ENCODE measurements around the gene SYT7. TPM values are rescaled to one million over a fixed set of nuclear protein-coding genes. Genes with fewer than 3 reads are reported as not detected.

The SYT7 gene
- total and polyA plus RNA-seq, 2 of the 4 experiments (the other 2 are of a cell fraction) = under 0.01 to 0.19 TPM

DNA sequence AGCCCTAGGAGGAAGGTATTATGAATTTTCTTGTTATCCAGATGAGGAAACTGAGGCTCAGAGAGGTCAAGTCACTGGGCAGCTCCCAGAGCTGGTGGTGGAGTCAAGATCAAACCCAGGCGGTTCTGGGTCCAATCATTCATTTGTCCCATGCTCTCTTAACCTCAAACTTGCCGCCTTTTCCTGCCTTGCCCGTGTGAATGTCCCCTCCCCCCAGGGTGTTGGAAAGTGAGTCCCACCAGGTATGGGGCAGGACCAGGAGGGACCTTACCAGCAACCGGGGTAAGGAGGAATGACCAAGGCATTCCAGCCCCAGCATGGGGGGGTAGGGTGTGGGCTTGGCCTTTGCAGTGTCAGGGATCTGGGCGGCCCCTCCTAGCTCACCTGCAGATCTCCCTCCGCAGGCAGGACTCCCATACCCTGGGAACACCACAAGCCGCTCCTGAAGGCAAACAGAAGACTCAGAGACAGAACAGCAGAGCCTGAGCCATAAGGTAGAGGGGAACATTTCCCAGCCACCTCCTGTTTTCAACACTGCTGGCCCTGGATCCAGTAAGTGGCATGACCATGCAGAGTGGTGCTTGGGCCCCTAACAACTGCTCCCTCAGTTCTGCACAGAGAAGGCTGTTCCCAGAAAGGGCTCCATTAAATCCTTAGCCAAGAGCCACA is 41.2 kb upstream of the SYT7 start:
- intact Hi-C loops (cut with micrococcal nuclease) = no loop called here
- Histone ChIP-seq H2BK15ac (ENCODE audit: low read depth, low read length) (no peak overlapping the region), H2AFZ (replicated peaks; ENCODE audit: low read length, poor library complexity) (peak overlapping the region; percentile 14), H4K8ac (ENCODE audit: low read depth in 2 of 2, low read length in 2 of 2) (no peak overlapping the region), H3K36me3 (ENCODE audit: control insufficient read depth, insufficient read depth, low read length) (no peaks in the 10 kb centered on the region), H2BK5ac (ENCODE audit: low read depth, low read length, poor library complexity, severe bottlenecking) (no peak overlapping the region), H3K9ac (ENCODE audit: low read depth, low read length) (no peak overlapping the region), H4K20me1 (ENCODE audit: insufficient read depth, low read length) (no peaks in the 10 kb centered on the region), H3K79me1 (ENCODE audit: low read depth in 1 of 2, low read length in 2 of 2) (no peaks in the 10 kb centered on the region), H3K4ac (ENCODE audit: low read depth, low read length) (no peak overlapping the region), H4K91ac (ENCODE audit: insufficient read depth, low read depth, low read length) (no peak overlapping the region), H3K27me3 (ENCODE audit: control insufficient read depth, insufficient read depth, low read length) (peaks cover 16% of the 10 kb centered on the region; the same call in 1 of the 2 replicates), H3K23ac (ENCODE audit: low read depth, low read length) (no peak overlapping the region), H2AK5ac (ENCODE audit: low read depth, low read length) (no peak overlapping the region), H4K5ac (ENCODE audit: low read depth, low read length) (no peak overlapping the region), H3K9me1 (ENCODE audit: insufficient read depth, low read length) (no peaks in the 10 kb centered on the region), H3K14ac (replicated peaks; ENCODE audit: low read depth, low read length) (no peak overlapping the region), H3K4me2 (ENCODE audit: low read depth, low read length) (no peak overlapping the region), H3K4me1 (ENCODE audit: control insufficient read depth, insufficient read depth, low read length) (no peaks in the 10 kb centered on the region), H2BK120ac (ENCODE audit: low read depth, low read length) (no peak overlapping the region), H2BK20ac (ENCODE audit: low read depth, low read length) (no peak overlapping the region), H2AK9ac (replicated peaks; ENCODE audit: low read depth, low read length, poor library complexity) (no peak overlapping the region), H3K18ac (ENCODE audit: low read depth, low read length) (no peak overlapping the region), H3K56ac (ENCODE audit: extremely low read depth, insufficient read depth, low read length) (no peak overlapping the region), H3K27ac (ENCODE audit: insufficient read depth, low read length) (no peak overlapping the region), H3K9me3 (ENCODE audit: control insufficient read depth, insufficient read depth, low read length) (no peaks in the 10 kb centered on the region), H3K4me3 (ENCODE audit: insufficient read depth, low read depth, low read length) (no peak overlapping the region)
- WGBS, 2 experiments (ENCODE audit: extremely low coverage in 2 of 2, insufficient read length in 1 of 2) = no CpG with 5 or more reads among the region's 7 CpGs
- CTCF ChIA-PET = no interaction called here
- no peak for ATAC-seq (ENCODE audit: low read depth)
- dilution Hi-C loops (cut with HindIII; ENCODE audit: low sequenced_read_pairs, unreplicated experiment) = no loop called here
- POLR2A ChIA-PET (ENCODE audit: unreplicated experiment) = no interaction called here
- TF ChIP-seq POLR2A (IDR thresholded peaks at IDR 0.05; ENCODE audit: low read depth, low read length) (no peak), MAZ (IDR thresholded peaks at IDR 0.05; ENCODE audit: borderline replicate concordance, low read depth, low read length) (no peak), MXI1 (IDR thresholded peaks at IDR 0.05; ENCODE audit: borderline replicate concordance, low read depth, low read length) (no peak), BHLHE40 (IDR thresholded peaks at IDR 0.05; ENCODE audit: low read depth, low read length) (no peak), RCOR1 (IDR thresholded peaks at IDR 0.05; ENCODE audit: insufficient replicate concordance, low read length) (no peak), FOS (IDR thresholded peaks at IDR 0.05; ENCODE audit: low read depth, low read length) (no peak), CHD1 (IDR thresholded peaks at IDR 0.05; ENCODE audit: low read depth, low read length) (no peak), NFE2L2 (IDR thresholded peaks at IDR 0.05; ENCODE audit: low read depth, low read length) (no peak), RAD21 (IDR thresholded peaks at IDR 0.05; ENCODE audit: low read length) (no peak), SMC3 (IDR thresholded peaks at IDR 0.05; ENCODE audit: low read depth, low read length) (no peak), MAFK (IDR thresholded peaks at IDR 0.05; ENCODE audit: low read depth, low read length) (no peak), CEBPB (IDR thresholded peaks at IDR 0.05; ENCODE audit: low read depth, low read length) (no peak), RFX5 (IDR thresholded peaks at IDR 0.05; ENCODE audit: low read depth, low read length) (no peak)
- TF ChIP-seq, protein P1, sequence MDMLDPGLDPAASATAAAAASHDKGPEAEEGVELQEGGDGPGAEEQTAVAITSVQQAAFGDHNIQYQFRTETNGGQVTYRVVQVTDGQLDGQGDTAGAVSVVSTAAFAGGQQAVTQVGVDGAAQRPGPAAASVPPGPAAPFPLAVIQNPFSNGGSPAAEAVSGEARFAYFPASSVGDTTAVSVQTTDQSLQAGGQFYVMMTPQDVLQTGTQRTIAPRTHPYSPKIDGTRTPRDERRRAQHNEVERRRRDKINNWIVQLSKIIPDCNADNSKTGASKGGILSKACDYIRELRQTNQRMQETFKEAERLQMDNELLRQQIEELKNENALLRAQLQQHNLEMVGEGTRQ (IDR thresholded peaks at IDR 0.05; ENCODE audit: low read depth, low read length) = no peak
- TF ChIP-seq, protein P2, sequence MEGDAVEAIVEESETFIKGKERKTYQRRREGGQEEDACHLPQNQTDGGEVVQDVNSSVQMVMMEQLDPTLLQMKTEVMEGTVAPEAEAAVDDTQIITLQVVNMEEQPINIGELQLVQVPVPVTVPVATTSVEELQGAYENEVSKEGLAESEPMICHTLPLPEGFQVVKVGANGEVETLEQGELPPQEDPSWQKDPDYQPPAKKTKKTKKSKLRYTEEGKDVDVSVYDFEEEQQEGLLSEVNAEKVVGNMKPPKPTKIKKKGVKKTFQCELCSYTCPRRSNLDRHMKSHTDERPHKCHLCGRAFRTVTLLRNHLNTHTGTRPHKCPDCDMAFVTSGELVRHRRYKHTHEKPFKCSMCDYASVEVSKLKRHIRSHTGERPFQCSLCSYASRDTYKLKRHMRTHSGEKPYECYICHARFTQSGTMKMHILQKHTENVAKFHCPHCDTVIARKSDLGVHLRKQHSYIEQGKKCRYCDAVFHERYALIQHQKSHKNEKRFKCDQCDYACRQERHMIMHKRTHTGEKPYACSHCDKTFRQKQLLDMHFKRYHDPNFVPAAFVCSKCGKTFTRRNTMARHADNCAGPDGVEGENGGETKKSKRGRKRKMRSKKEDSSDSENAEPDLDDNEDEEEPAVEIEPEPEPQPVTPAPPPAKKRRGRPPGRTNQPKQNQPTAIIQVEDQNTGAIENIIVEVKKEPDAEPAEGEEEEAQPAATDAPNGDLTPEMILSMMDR (conservative IDR thresholded peaks at IDR 0.05; ENCODE audit: low read depth, low read length) = no peak
- TF ChIP-seq, protein P3, sequence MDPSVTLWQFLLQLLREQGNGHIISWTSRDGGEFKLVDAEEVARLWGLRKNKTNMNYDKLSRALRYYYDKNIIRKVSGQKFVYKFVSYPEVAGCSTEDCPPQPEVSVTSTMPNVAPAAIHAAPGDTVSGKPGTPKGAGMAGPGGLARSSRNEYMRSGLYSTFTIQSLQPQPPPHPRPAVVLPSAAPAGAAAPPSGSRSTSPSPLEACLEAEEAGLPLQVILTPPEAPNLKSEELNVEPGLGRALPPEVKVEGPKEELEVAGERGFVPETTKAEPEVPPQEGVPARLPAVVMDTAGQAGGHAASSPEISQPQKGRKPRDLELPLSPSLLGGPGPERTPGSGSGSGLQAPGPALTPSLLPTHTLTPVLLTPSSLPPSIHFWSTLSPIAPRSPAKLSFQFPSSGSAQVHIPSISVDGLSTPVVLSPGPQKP (IDR thresholded peaks at IDR 0.05; ENCODE audit: borderline replicate concordance, low read depth, low read length) = no peak
- in situ Hi-C loops (cut with MboI; ENCODE audit: low sequenced_read_pairs) = no loop called here
- no peak for DNase-seq
- BruUV-seq (replicated peaks) = no TSS peak

Data from IMR-90 (cell line).